Measurements from ENCODE around the gene IPO5. TPM values are rescaled to one million over a fixed set of nuclear protein-coding genes. Genes with fewer than 3 reads are reported as not detected.

The IPO5 gene
- total and polyA plus RNA-seq, 7 donors, result 13.4 to 147 (median 106) TPM

GRCh38 chr13:97974773-97975172 is 21.3 kb downstream of the IPO5 start:
- Histone ChIP-seq H3K9me3 (no peaks in the 10 kb centered on the region), H3K36me3 (no peaks in the 10 kb centered on the region), H3K27ac (no peak overlapping the region), H3K27me3 (no peaks in the 10 kb centered on the region), H3K4me1 (peaks cover 0 to 35% (median 22%) of the 10 kb centered on the region in 4 donors), H3K4me3 (no peak overlapping the region)
- TF ChIP-seq POLR2AphosphoS5 (IDR thresholded peaks at IDR 0.05), result no peak
- TF ChIP-seq POLR2A (IDR thresholded peaks at IDR 0.05), result no peak
- no peak for TF ChIP-seq CTCF (IDR thresholded peaks at IDR 0.05)
- TF ChIP-seq EP300 (IDR thresholded peaks at IDR 0.05), result no peak
- 56 to 78% methylated on average over 2 of the region's 2 CpGs for WGBS, 2 donors
- DNase-seq, result no peak
- intact Hi-C loops (cut with DNase I), result loop anchor here (5.0 kb wide), 3 partner anchors 72 to 537 kb away; partner anchors contain the start of gene FARP1

GRCh38 chr13:97975280-97975847 is 21.9 kb downstream of the IPO5 start:
- 20 to 22% methylated on average over 20 of the region's 20 CpGs for WGBS, 2 donors
- DNase-seq, result no peak
- Histone ChIP-seq H3K27ac (peak overlapping the region; percentile 95 to 98 (median 97)), H3K36me3 (no peaks in the 10 kb centered on the region), H3K4me1 (peaks cover 0 to 36% (median 24%) of the 10 kb centered on the region in 4 donors), H3K4me3 (peak overlapping the region; percentile 80 to 96 (median 86)), H3K27me3 (no peaks in the 10 kb centered on the region), H3K9me3 (no peaks in the 10 kb centered on the region)
- intact Hi-C loops (cut with DNase I), result loop anchor here (5.0 kb wide), 3 partner anchors 73 to 538 kb away; partner anchors contain the start of gene FARP1
- TF ChIP-seq CTCF (IDR thresholded peaks at IDR 0.05) (no peak), POLR2A (IDR thresholded peaks at IDR 0.05) (no peak), POLR2AphosphoS5 (IDR thresholded peaks at IDR 0.05) (no peak), EP300 (IDR thresholded peaks at IDR 0.05) (no peak)

GRCh38 chr13:97975848-97976609 is 22.6 kb downstream of the IPO5 start:
- peak; percentile 94 for DNase-seq
- Histone ChIP-seq H3K27me3 (no peaks in the 10 kb centered on the region), H3K27ac (peak overlapping the region; percentile 95 to 98 (median 97)), H3K9me3 (no peaks in the 10 kb centered on the region), H3K36me3 (no peaks in the 10 kb centered on the region), H3K4me1 (peaks cover 0 to 38% (median 30%) of the 10 kb centered on the region in 4 donors), H3K4me3 (peak overlapping the region; percentile 80 to 96 (median 86))
- TF ChIP-seq EP300 (IDR thresholded peaks at IDR 0.05) (no peak), POLR2A (IDR thresholded peaks at IDR 0.05) (peak in 1 of 2 donors; percentile 28), POLR2AphosphoS5 (IDR thresholded peaks at IDR 0.05) (peak; percentile 83 to 96 (median 90)), CTCF (IDR thresholded peaks at IDR 0.05) (no peak)
- intact Hi-C loops (cut with DNase I), result loop anchor here (2.0 to 5.0 kb wide), 4 partner anchors 74 to 539 kb away; partner anchors contain the start of gene FARP1
- 1% methylated on average over 84 of the region's 84 CpGs for WGBS, 2 donors

GRCh38 chr13:97976610-97977521 is 23.4 kb downstream of the IPO5 start:
- Histone ChIP-seq H3K9me3 (no peaks in the 10 kb centered on the region), H3K27ac (peak overlapping the region; percentile 95 to 98 (median 97)), H3K4me3 (peak overlapping the region; percentile 72 to 96 (median 86)), H3K27me3 (no peaks in the 10 kb centered on the region), H3K36me3 (no peaks in the 10 kb centered on the region), H3K4me1 (peaks cover 0 to 45% (median 33%) of the 10 kb centered on the region in 4 donors)
- intact Hi-C loops (cut with DNase I), result loop anchor here (2.0 to 5.0 kb wide), 4 partner anchors 75 to 540 kb away; partner anchors contain the start of gene FARP1
- DNase-seq, result no peak
- TF ChIP-seq POLR2AphosphoS5 (IDR thresholded peaks at IDR 0.05), result no peak
- no peak for TF ChIP-seq CTCF (IDR thresholded peaks at IDR 0.05)
- no peak for TF ChIP-seq POLR2A (IDR thresholded peaks at IDR 0.05)
- TF ChIP-seq EP300 (IDR thresholded peaks at IDR 0.05), result no peak
- WGBS, 2 donors, result 0 to 1% methylated on average over 79 of the region's 79 CpGs

All from sigmoid colon (tissue), 7 donors.